HG02943 (cell line): ENCODE results near the gene UBR1.

ENCODE experiments used
- ATAC-seq: cut with Tn5 transposase; IDR thresholded peaks from one replicate; pipeline ENCODE4 v1.9.1; 2021; ENCODE audit warnings: mild to moderate bottlenecking, low read depth, moderate library complexity; ENCODE audit not compliant: unreplicated experiment

The UBR1 gene

DNA sequence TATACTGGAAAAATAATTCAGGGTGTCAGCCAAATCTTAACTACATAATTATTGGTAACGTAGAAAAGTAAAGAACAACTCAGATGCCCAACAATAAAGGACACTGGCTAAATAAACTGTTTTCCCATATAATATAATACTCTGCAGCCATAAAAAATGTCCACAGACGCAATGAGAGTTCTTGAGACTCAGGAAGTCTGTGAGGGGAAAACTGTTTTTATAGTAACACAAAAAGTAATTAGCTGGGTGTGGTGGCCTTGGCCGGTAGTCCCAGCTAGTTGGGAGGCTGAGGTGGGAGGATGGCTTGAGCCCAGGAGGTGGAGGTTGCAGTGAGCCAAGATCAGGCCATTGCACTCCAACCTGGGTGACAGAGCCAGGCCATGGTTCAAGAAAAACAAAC lies 5.5 kb upstream of the UBR1 start:
- ATAC-seq: no peak

DNA sequence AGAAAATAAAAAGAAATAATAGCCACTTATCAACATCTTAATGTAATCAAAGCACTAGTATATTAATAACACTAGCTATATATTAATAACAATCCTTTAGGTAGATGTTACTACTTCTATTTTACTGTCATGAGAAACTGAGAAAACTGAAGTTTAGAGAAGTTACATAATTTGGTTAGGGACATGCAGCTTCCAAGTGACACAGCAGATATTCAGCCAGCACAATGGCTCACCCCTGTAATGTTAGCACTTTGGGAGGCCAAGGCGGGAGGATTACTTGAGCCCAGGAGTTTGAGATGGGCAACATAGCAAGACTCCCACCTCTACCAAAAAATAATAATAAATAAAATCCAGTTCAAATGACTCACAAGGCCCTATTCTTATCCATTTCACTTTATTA lies 1.9 kb upstream of the UBR1 start:
- no peak for ATAC-seq

DNA sequence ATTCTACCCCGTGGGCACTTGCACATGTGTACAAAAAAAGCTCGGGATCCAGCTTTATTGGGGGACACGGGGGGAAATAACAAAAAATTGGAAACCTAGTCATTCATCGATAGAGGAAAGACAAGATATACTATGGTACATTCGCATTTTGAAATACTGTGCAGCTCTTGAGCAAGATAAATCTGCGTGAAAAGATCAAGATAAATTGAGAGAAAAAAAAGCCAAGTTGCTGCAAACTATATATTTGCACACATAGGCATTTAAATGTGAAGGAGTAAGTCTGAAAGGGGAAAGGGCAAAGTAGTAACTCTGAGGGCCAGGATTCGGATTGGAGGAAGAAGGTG lies 620 bp upstream of the UBR1 start:
- no peak for ATAC-seq

DNA sequence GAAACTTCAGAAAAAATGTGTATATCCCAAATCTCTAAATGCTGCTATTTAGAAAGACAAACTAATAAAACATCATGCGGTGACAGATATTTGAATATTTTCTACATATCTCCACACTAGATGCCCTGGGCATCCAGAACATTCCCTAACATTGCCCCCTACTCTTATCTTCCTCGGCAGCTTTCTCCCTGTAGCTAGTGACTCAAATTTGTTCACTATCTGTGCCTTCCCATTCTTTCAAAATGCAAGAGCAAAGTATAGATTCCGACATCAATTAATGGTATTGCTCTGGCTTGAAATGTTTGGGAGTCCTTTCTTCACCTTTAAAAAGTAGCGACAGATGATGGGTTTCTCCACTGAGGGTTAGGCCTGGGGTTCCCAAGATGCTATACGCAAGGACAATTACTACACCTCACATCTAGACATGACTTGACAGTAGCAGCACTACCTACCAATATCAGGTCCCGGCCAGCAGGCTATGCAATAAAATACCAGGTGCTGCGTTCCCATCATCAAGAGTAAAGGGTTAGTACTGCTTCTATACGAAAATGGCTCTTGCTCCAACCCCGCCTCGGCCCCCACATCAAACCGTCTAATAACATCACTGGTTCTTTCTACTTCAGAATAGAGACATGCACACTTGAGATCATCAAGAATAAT lies 631 bp downstream of the UBR1 start:
- no peak for ATAC-seq

DNA sequence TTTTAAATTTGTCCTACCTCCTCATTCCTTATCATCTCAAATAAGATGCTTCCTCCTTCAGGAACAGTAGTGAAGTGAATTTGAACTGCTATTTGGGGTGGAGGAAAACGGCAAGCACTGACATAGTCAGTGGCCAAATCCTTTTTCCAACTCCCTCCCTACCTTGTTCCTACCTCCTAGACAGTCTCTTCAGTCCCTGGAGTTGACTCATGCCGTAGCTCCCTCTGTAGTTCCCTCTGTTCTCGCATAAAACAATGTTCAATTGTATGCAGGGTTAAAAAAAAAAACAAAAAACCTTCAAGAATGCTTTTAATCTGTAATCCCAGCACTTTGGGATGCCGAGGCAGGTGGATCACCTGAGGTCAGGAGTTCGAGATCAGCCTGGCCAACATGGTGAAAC lies 1.4 kb downstream of the UBR1 start:
- no peak for ATAC-seq

DNA sequence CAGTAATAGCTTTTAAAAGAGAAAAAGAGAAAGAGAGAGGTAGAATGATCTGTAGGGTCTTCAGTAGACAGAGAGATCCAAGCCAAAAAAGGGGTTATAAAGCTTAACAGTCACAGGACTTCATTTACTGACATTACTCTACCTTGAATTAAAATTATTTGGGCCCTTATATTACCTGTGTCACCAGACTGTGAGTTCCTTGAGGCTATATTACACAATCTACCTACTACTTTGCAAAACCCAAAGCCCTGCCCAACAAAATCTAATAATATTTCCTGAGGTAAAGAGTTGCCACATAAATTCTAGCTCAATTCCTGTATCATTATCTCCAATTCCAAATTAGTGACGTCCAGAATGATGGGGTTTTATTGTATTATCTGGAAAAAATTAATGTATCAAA lies 1.9 kb downstream of the UBR1 start:
- ATAC-seq: no peak

DNA sequence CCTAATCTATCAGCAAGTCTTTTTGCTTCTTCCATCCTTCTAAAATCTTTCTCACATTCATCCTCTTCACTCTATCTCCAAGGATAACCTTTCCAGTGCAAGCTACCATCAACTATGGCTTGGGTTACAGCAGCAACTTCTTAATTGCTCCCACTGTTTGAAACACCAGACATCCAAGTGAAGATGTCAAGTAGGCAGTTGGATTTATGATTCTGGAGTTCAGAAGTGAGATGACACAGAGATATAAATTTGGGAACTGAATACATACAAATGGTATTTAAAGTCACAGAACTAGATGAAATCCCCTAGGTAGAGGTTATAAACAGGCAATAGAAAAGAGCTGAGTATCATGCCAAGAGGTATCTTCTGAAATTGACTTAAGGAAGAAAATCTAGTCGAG lies 3.7 kb downstream of the UBR1 start:
- ATAC-seq: no peak

DNA sequence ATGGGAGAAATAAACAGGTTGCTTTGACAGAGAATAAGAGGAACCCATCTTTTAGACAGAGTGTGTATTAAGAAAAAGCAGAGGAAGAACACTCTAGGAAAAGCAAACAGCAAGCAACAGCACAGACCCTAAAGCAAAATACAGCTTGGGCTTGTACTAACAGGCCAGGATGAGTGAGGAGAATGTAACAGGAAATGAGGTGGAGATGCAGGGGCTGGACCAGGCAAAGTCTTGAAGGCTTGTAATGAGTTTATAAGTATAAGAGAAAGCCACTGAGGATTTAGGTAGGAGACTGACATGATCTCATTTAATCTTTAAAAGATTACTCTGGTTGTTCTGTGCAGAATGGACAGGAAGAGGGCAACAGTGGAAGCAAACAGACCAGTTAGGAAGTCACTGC lies 4.9 kb downstream of the UBR1 start:
- no peak for ATAC-seq

DNA sequence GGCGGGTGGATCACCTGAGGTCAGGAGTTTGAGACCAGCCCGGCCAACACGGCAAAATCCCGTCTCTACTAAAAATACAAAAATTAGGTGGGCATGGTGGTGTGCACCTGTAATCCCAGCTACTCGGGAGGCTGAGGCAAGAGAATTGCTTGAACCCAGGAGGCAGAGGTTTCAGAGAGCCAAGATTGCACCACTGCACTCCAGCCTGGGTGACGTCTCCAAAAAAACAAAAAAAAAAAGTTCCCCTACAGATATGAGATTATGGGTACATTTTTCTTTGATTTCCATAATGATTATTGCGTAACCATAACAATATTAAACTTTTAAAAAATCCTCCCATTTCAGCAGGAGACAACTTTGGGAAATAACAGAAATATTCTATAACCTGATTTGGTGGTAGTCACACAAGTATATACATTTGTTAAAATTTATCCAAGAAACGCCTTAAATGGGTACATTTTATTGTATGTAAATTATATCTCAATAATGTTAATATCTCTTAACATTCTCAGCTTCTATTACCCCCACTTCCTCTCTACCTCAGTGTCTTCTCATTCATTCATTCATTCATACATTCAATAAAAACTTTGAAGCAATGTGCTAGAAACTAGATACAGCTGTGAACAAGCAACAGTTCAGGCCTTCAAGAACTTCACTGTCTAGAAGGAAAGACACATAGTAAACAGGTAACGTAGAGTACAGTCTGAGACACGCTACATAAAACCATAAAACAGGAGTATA lies 6.6 kb downstream of the UBR1 start:
- no peak for ATAC-seq

DNA sequence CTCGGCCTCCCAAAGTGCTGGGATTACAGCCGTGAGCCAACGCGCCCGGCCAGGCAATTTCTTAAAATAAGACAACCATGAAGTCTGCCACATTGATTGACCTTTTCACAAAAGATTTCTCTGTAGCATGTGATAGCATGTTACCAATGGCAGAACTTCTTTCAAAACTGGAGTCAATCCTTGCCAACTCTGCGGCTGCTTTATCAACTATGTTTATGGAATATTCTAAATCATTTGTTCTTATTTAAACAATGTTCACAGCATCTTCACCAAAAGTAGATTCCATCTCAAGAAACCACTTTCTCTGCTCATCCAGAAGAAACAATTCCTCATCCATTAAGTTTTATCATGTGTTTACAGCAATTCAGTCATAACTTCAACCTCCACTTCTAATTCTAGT lies 9.4 kb downstream of the UBR1 start:
- no peak for ATAC-seq

DNA sequence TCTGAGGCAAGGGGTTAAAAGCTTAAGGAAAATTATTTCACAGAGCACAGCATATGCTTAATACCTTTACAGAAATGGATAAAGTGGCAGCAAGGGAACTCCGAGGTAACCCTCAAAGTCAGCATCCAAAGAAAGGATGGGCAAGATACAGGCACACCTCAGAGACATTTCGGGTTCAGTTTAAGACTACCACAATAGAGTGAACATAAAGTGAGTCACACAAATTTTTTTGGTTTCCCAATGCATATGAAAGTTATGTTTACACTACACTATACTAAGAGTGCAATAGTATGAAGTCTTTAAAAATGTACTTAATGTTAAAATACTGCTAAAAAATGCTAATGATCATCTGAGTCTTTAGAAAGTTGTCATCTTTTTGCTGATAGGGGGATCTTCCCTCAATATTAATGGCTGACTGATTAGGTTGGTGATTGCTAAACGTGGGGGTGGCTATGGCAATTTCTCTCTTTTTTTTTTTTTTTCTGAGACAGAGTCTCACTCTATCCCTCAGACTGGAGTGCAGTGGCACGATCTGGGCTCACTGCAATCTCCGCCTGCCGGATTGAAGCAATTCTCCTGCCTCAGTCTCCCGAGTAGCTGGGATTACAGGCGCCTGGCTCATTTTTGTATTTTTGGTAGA lies 10.0 kb downstream of the UBR1 start:
- ATAC-seq: no peak

DNA sequence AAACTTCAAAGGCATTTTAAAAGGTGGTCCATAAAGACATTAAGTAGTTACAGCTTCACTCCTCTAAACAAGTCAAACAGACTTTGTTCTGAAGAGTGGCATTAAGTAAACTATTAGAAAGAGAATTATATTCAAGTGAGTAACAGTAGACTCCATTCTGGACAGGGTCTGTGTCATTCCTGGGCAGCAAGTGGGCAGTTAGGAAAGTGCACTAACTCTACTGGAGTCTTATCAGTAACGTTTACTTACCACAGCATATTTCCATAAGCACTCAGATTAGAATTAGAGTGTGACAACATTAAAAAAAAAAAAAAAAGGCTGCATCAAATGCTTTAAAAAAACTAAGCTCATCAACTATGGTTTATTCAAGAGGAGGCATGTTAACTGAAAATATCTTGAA lies 10.6 kb downstream of the UBR1 start:
- no peak for ATAC-seq

DNA sequence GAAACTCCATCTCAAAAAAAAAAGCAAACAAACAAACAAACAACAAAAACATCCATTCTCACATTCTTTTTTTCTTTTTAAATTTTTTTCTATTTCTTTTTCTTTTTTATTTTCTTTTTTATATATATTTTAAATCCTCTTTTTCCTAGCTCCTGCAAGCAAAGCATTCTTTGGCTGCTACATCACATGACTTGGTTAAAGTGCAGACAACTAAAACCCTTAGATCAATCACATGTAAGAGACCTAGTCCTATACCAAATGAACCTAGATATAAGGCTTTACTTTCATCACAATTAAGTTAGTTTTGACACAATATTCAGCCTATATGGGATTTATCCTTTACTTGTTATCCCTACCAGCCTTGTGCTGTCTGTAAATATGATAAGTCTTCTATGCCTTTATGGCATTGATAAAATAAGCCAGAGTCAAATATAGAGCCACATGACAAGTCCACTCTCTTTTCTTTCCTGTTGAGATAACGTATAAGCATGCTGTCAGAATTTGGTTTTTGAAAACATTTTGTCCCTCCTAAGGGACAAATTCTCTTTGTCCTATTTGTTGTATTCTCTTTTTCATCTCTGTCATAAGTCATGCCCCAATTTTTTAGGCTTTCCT lies 11.3 kb downstream of the UBR1 start:
- no peak for ATAC-seq

DNA sequence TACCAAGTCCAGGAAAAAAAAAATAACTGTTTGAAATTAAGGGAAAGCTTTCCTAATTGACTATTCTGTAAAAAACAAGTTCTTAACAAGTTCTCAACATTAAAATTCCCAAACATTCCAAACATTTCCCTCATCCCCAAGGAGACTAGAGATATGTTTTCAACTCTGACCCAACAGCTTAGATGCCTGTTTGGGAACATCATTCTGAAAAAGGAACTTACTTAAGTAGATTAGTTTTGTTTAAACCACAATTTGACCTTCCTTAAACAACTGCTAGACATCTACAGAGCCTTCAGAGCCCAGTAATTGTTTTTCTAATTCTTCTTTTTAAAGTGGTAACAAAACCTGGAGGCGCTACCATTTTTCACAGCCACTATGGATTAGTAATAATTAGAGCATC lies 12.8 kb downstream of the UBR1 start:
- no peak for ATAC-seq

DNA sequence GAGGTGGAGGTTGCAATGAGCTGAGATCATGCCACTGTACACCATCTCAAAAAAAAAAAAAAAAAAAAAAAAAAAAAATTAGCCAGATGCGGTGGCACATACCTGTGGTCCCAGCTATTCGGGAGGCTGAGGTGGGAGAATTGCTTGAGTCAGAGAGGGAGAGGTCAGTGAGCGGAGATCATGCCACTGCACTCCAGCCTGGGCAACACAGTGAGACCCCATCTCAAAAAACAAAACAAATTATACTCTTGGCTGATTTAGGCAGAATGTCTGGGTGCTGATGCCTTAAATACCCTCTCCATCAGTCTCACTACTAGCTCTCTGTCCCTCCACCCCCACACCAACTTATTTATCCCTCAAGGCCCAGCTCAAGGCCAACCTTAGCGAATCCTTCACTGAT lies 14.0 kb downstream of the UBR1 start:
- no peak for ATAC-seq

DNA sequence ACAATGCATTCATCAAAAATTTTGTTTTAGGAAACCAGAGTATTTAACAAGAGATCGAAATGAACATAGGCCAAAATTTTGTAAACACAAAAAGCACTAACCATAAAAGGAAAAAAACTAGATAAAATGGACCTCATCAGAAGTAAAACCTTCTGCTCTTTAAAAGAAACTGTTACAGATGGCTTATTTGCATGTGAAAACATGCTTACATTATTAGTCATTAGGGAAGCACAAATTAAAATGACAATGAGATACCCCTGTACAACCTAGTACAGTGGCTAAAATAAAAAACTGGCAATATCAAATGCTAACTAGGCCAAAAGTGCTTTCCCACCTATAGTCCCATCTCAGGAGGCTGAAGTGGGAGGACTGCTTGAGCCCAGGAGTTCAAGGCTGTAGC lies 19.3 kb downstream of the UBR1 start:
- no peak for ATAC-seq

DNA sequence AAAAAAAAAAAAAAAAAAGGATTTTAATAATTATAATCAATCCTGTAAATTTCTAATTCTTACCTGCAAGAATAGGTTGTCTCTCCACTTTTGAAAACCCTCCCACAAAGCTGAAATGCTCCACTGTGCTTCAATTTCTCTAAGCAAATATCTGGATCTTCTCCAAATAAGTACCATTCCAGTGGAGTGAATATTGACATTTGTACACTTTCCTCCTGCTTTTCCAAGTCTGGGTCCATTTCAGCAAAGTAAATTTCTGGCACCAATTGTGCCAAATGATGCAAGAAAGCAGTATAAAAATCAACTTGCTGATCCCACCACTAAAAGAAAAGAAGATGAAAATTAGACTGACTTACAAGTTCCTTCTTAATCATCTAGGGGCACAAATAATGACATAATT lies 19.9 kb downstream of the UBR1 start:
- ATAC-seq: no peak

DNA sequence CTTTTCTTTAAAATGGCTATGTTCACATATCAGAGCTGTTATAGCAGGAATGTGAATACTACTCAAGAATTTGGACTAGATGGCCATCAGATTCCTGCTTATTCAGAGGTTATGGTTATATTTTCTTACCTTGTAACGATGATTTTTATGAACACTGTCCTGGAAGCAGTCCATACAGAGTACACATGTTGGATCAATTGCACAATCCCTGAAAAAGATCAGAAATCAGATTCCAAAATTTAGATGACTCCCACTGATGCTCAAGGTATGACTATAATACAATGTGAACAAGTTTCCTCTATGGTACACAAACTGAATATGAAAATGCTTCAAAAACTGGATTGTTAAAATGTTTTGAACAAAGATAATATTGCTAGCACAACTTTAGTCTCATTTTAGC lies 23.3 kb downstream of the UBR1 start:
- ATAC-seq: no peak

DNA sequence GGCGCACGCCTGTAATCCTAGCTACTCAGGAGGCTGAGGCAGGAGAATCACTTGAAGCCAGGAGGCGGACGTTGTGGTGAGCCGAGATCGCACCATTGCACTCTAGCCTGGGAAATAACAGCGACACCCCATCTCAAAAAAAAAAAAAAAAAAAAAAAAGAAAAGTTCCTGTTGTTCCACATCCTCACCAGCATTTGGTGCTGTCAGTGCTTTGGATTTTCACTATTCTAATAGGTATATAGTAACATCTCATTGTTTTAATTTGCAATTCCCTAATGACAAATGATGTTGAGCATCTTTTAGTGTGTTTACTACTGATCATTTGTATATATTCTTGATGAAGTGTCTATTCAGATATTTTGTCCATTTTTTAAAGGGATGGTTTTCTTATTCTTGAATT lies 24.6 kb downstream of the UBR1 start:
- no peak for ATAC-seq

DNA sequence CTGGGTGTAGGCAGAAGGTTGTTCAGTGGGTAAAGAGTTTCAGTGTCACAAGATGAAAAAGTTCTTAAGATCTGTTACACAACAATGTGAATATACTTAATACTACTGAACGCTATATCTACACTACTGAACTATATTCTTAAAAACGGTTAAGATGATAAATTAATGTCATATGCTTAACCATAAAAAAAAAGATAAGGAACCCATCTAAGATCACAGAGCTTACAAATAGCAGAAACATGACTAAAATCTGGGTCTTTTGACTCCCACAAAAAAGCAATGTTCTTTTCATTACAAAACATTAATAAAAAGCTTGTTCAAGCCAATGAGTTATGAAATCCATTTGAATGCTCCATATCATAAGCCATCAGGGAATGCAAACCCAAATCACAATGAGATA lies 34.4 kb downstream of the UBR1 start:
- no peak for ATAC-seq

DNA sequence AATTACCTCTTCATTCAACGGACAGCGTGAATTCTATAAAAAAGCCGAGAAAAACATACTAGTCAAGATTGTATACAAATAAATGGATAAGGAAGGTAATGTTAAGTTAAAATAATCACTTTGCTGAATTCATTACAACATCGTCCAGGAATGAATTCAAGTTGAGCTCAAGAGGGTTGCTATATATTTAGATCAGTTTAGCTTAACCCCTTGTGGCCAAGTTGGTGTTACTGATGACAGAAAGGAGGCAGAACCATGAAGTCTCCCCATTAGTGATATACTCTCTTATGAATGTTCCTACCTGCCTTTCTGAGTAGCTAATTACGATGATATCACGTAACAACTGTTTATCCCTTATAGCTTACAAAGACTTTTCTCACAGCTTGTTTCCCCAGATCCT lies 34.9 kb downstream of the UBR1 start:
- ATAC-seq: no peak

DNA sequence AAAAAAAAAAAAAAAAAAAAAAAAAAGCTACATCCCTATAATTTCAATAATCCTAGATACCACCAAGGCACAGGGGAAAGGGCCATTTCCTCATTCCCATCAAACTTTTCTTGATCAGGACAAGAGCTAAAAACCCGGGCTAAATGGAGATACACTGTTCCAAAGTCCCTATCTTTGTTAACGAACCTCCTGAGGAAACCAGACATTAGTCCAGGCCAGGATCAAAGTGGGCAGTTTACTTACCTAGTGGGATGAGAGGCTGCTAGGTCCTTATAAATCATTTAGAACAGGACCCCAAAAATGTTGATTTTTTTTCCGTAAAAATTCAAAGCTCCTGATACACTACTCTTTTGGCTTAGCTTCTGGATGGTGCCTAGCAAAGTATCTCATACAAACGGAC lies 35.6 kb downstream of the UBR1 start:
- ATAC-seq: no peak
